Measurements from ENCODE around the gene EXOC7.

EXOC7 gene

DNA sequence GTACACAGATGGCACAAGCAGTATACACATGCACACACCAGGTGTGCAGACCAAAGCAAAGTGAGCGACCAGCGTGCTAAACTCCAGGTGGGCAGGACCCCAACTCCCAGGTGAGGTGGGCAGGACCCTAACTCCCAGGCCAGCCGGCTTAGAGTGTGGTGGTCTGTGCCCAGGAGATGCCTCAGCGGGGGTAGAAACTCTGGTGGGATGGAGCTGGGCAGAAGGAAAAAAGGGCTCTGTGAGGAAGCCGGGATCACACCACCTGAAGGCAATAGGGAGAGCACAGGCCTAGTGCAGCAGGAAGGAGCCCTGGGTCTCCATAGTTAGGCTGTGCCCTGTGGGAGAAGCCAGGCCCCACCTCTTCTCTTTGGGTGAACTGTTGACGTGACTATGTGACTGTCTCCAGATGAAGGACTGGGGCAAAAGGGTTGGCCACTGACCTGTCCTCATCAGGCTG lies 39.0 kb upstream of the EXOC7 start:
- no peak overlapping the region for H3K18ac ChIP-seq (ENCODE audit: low read depth in 1 of 2, low read length in 2 of 2)
- no peak overlapping the region for H4K8ac ChIP-seq (ENCODE audit: low read length)
- 73% methylated on average over 6 of the region's 6 CpGs for WGBS
- H3K4me2 ChIP-seq (ENCODE audit: low read length, poor library complexity, severe bottlenecking): no peak overlapping the region
- H3K36me3 ChIP-seq (ENCODE audit: control insufficient read depth in 1 of 2, insufficient read depth in 2 of 2, low read depth in 1 of 2, low read length in 2 of 2): peaks cover 0 to 18% of the 10 kb centered on the region in 2 experiments
- H3K79me1 ChIP-seq (replicated peaks; ENCODE audit: low read length, poor library complexity, severe bottlenecking): no peaks in the 10 kb centered on the region
- H4K91ac ChIP-seq (ENCODE audit: low read length): no peak overlapping the region
- H3K14ac ChIP-seq (ENCODE audit: low read length in 2 of 2): no peak overlapping the region
- no peak overlapping the region for H2BK120ac ChIP-seq (ENCODE audit: low read depth, low read length)
- H3K9me3 ChIP-seq (ENCODE audit: control insufficient read depth, low read length): no peaks in the 10 kb centered on the region
- peaks cover 3 to 69% of the 10 kb centered on the region in 2 experiments for H3K27me3 ChIP-seq (ENCODE audit: control insufficient read depth in 1 of 2, insufficient read depth in 1 of 2, low read length in 2 of 2)
- no peak overlapping the region for H2AFZ ChIP-seq (ENCODE audit: low read depth, low read length)
- H3K23ac ChIP-seq (ENCODE audit: low read length in 2 of 2): no peak overlapping the region
- H2AK5ac ChIP-seq (ENCODE audit: low read length, severe bottlenecking): peak overlapping the region; percentile 43
- H3K4me3 ChIP-seq (ENCODE audit: insufficient read depth in 1 of 2, low read depth in 1 of 2, low read length in 2 of 2): no peak overlapping the region
- H2BK15ac ChIP-seq (ENCODE audit: low read depth, poor library complexity, severe bottlenecking): no peak overlapping the region
- no peak for DNase-seq
- no peak overlapping the region for H2BK5ac ChIP-seq (ENCODE audit: low read depth, low read length, poor library complexity, severe bottlenecking)
- no peak overlapping the region for H2BK12ac ChIP-seq (ENCODE audit: low read length in 2 of 2)
- H3K27ac ChIP-seq (ENCODE audit: low read length, poor library complexity, severe bottlenecking): no peak overlapping the region
- H3K9ac ChIP-seq (ENCODE audit: low read length): no peak overlapping the region
- peaks cover 69% of the 10 kb centered on the region for H3K4me1 ChIP-seq (ENCODE audit: control insufficient read depth, insufficient read depth, low read depth, low read length)
- H3K4ac ChIP-seq (ENCODE audit: low read depth in 1 of 2, low read length in 2 of 2): no peak overlapping the region

DNA sequence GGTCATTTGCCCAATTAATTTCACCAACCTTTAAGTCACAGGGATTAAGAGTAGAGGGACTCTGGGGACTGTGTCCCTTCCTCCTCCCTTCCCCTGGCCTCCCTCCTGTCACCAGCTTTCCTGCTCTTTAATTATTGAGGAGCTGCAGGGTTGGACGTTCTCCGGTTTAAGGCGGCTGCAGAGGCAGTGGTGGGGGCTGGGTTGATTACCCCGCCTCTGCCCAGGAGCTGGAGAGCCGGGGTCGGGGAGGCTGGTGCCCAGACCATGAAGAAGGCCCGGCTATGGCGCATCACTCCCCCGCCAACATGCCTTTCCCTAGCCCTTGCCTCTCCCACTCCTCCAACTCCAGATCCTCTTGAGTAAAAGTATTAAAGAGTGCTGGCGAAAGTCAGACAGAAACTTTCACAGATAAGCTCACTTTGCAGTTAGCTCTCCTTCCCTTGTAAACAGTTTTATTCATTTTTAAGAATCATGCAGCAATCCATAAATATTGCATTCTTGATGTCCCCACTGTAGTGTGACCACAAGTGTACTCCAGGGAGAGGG lies 38.5 kb upstream of the EXOC7 start:
- WGBS: 58% methylated on average over 5 of the region's 10 CpGs
- peaks cover 3 to 74% of the 10 kb centered on the region in 2 experiments for H3K27me3 ChIP-seq (ENCODE audit: control insufficient read depth in 1 of 2, insufficient read depth in 1 of 2, low read length in 2 of 2)
- H3K4ac ChIP-seq (ENCODE audit: low read depth in 1 of 2, low read length in 2 of 2): no peak overlapping the region

DNA sequence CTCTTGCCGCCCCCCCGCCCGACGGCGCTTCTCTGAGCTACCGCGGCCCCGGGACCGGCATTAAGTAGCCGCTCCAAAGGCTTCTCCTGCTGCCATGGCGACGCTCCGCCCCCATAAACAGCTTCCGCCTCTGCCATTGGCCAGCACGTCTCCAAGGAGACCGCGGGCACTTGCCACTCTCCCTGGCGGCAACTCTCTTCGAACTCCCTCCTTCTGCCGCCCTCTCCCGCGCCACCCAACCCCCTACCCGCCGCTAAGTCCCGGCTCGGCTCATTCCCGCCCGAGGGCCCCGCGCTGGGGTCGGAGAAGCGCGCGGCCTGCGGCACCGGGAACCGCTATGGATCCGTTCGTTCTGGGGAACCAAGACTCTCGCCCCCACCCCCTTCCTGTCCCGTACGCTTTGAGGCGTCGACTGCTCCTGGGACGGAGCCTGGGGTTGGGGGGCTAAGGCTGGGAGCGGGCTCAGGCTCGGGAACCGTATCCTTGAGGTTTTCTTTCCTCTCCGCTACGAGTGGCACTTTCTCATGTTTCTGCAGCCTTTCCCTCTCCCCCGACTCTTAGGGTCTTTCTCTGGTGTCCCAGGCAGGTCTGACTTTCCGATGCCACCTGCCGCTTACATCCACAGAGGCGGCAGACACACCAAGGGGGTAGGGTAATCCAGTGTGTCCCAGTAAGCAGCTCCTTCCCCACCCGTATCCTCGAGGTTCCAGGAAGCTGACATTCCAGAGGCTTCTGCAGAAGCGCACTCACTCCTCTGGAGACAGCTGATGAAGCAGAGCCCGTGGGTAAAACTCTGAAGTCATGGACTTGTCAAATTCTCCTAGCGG lies 37.8 kb upstream of the EXOC7 start, which contains the start of gene FOXJ1:
TSS of gene FOXJ1 (minus strand) at position 34 of the 827 bp plus-strand sequence. CDS start 850 bp downstream, outside the sequence.
- Histone ChIP-seq H3K23ac (ENCODE audit: low read length in 2 of 2) (peak within 1 kb of the TSS in 1 of 2 experiments; percentile 34), H3K79me1 (replicated peaks; ENCODE audit: low read length, poor library complexity, severe bottlenecking) (no peaks in the 10 kb centered on the region)
- WGBS: under 1% methylated on average over 43 of the region's 59 CpGs

More for the DNA sequence above, 38.5 kb upstream of the EXOC7 start:
- no peak overlapping the region for H2BK15ac ChIP-seq (ENCODE audit: low read depth, poor library complexity, severe bottlenecking)
- peak overlapping the region; percentile 14 for H3K4me2 ChIP-seq (ENCODE audit: low read length, poor library complexity, severe bottlenecking)
- no peak overlapping the region for H3K23ac ChIP-seq (ENCODE audit: low read length in 2 of 2)
- no peaks in the 10 kb centered on the region for H3K9me3 ChIP-seq (ENCODE audit: control insufficient read depth, low read length)
- no peak for DNase-seq
- H3K4me3 ChIP-seq (ENCODE audit: insufficient read depth in 1 of 2, low read depth in 1 of 2, low read length in 2 of 2): no peak overlapping the region
- H3K36me3 ChIP-seq (ENCODE audit: control insufficient read depth in 1 of 2, insufficient read depth in 2 of 2, low read depth in 1 of 2, low read length in 2 of 2): peaks cover 0 to 18% of the 10 kb centered on the region in 2 experiments
- peak overlapping the region; percentile 58 for H2BK5ac ChIP-seq (ENCODE audit: low read depth, low read length, poor library complexity, severe bottlenecking)
- H3K27ac ChIP-seq (ENCODE audit: low read length, poor library complexity, severe bottlenecking): no peak overlapping the region
- H3K18ac ChIP-seq (ENCODE audit: low read depth in 1 of 2, low read length in 2 of 2): no peak overlapping the region
- no peaks in the 10 kb centered on the region for H3K79me1 ChIP-seq (replicated peaks; ENCODE audit: low read length, poor library complexity, severe bottlenecking)
- H2AK5ac ChIP-seq (ENCODE audit: low read length, severe bottlenecking): peak overlapping the region; percentile 43
- H4K91ac ChIP-seq (ENCODE audit: low read length): no peak overlapping the region
- no peak overlapping the region for H2BK120ac ChIP-seq (ENCODE audit: low read depth, low read length)
- no peak overlapping the region for H4K8ac ChIP-seq (ENCODE audit: low read length)
- no peak overlapping the region for H3K9ac ChIP-seq (ENCODE audit: low read length)
- peaks cover 72% of the 10 kb centered on the region for H3K4me1 ChIP-seq (ENCODE audit: control insufficient read depth, insufficient read depth, low read depth, low read length)
- H3K14ac ChIP-seq (ENCODE audit: low read length in 2 of 2): no peak overlapping the region
- no peak overlapping the region for H2BK12ac ChIP-seq (ENCODE audit: low read length in 2 of 2)
- H2AFZ ChIP-seq (ENCODE audit: low read depth, low read length): no peak overlapping the region

DNA sequence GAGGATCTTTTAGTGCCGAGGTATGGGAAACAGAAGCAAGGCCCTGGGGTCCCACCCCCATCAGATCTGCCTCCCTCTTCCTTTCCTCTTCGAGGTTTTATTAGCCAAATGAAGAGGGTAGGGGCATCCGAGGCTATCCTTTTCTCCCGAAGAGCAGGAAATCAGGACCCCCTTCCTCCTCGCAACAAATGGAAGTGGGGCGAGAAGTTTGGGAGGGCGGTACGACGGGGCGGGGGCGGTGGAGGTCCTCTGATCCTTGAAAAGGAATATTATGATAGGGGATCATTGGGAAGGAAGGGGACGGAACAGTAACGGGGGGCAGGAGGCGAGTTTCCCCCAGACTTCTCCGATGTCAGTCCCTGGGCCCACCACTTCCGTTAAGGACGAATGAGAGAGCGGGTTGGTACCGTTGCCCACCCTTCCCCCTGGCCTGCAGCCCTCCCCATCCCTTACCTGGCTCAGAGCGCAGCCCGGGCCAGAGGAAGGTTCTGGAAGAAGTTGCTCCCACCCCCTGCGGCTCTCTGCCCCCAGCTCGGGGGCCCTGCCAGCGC lies 37.1 kb upstream of the EXOC7 start:
- Histone ChIP-seq H2AK5ac (ENCODE audit: low read length, severe bottlenecking) (no peak overlapping the region), H2BK5ac (ENCODE audit: low read depth, low read length, poor library complexity, severe bottlenecking) (no peak overlapping the region), H3K9me3 (ENCODE audit: control insufficient read depth, low read length) (no peaks in the 10 kb centered on the region), H2BK120ac (ENCODE audit: low read depth, low read length) (no peak overlapping the region), H3K14ac (ENCODE audit: low read length in 2 of 2) (no peak overlapping the region), H3K4me1 (ENCODE audit: control insufficient read depth, insufficient read depth, low read depth, low read length) (peaks cover 74% of the 10 kb centered on the region), H2AFZ (ENCODE audit: low read depth, low read length) (no peak overlapping the region), H2BK15ac (ENCODE audit: low read depth, poor library complexity, severe bottlenecking) (no peak overlapping the region), H3K4me3 (ENCODE audit: insufficient read depth in 1 of 2, low read depth in 1 of 2, low read length in 2 of 2) (peak overlapping the region in 1 of 2 experiments; percentile 77), H3K27ac (ENCODE audit: low read length, poor library complexity, severe bottlenecking) (no peak overlapping the region), H3K4ac (ENCODE audit: low read depth in 1 of 2, low read length in 2 of 2) (no peak overlapping the region), H3K36me3 (ENCODE audit: control insufficient read depth in 1 of 2, insufficient read depth in 2 of 2, low read depth in 1 of 2, low read length in 2 of 2) (peaks cover 0 to 10% of the 10 kb centered on the region in 2 experiments), H3K9ac (ENCODE audit: low read length) (no peak overlapping the region), H3K27me3 (ENCODE audit: control insufficient read depth in 1 of 2, insufficient read depth in 1 of 2, low read length in 2 of 2) (peaks cover 3 to 88% of the 10 kb centered on the region in 2 experiments), H2BK12ac (ENCODE audit: low read length in 2 of 2) (no peak overlapping the region), H3K23ac (ENCODE audit: low read length in 2 of 2) (no peak overlapping the region), H4K8ac (ENCODE audit: low read length) (no peak overlapping the region), H3K18ac (ENCODE audit: low read depth in 1 of 2, low read length in 2 of 2) (no peak overlapping the region), H3K79me1 (replicated peaks; ENCODE audit: low read length, poor library complexity, severe bottlenecking) (no peaks in the 10 kb centered on the region), H3K4me2 (ENCODE audit: low read length, poor library complexity, severe bottlenecking) (peak overlapping the region; percentile 95), H4K91ac (ENCODE audit: low read length) (no peak overlapping the region)
- no peak for DNase-seq
- WGBS: 0% methylated on average over 13 of the region's 24 CpGs

More for the DNA sequence above, 37.8 kb upstream of the EXOC7 start, which contains the start of gene FOXJ1:
- Histone ChIP-seq H3K4me2 (ENCODE audit: low read length, poor library complexity, severe bottlenecking) (peak within 1 kb of the TSS; percentile 95), H2BK12ac (ENCODE audit: low read length in 2 of 2) (no peak within 1 kb of the TSS), H2BK120ac (ENCODE audit: low read depth, low read length) (no peak within 1 kb of the TSS), H3K18ac (ENCODE audit: low read depth in 1 of 2, low read length in 2 of 2) (peak within 1 kb of the TSS in 1 of 2 experiments; percentile 11), H2BK5ac (ENCODE audit: low read depth, low read length, poor library complexity, severe bottlenecking) (peak within 1 kb of the TSS; percentile 58), H2AFZ (ENCODE audit: low read depth, low read length) (peak within 1 kb of the TSS; percentile 36), H4K91ac (ENCODE audit: low read length) (no peak within 1 kb of the TSS), H3K4ac (ENCODE audit: low read depth in 1 of 2, low read length in 2 of 2) (no peak within 1 kb of the TSS), H2BK15ac (ENCODE audit: low read depth, poor library complexity, severe bottlenecking) (no peak within 1 kb of the TSS), H3K9me3 (ENCODE audit: control insufficient read depth, low read length) (no peaks in the 10 kb centered on the region), H3K36me3 (ENCODE audit: control insufficient read depth in 1 of 2, insufficient read depth in 2 of 2, low read depth in 1 of 2, low read length in 2 of 2) (peaks cover 0 to 15% of the 10 kb centered on the region in 2 experiments), H3K4me3 (ENCODE audit: insufficient read depth in 1 of 2, low read depth in 1 of 2, low read length in 2 of 2) (peak within 1 kb of the TSS; percentile 58 to 77), H2AK5ac (ENCODE audit: low read length, severe bottlenecking) (peak within 1 kb of the TSS; percentile 41), H3K14ac (ENCODE audit: low read length in 2 of 2) (peak within 1 kb of the TSS in 1 of 2 experiments; percentile 37), H3K4me1 (ENCODE audit: control insufficient read depth, insufficient read depth, low read depth, low read length) (peaks cover 77% of the 10 kb centered on the region), H3K27me3 (ENCODE audit: control insufficient read depth in 1 of 2, insufficient read depth in 1 of 2, low read length in 2 of 2) (peaks cover 3 to 81% of the 10 kb centered on the region in 2 experiments), H4K8ac (ENCODE audit: low read length) (no peak within 1 kb of the TSS), H3K9ac (ENCODE audit: low read length) (peak within 1 kb of the TSS; percentile 58), H3K27ac (ENCODE audit: low read length, poor library complexity, severe bottlenecking) (peak within 1 kb of the TSS; percentile 16)
- peak; percentile 90 for DNase-seq

Measured in mesenchymal stem cell (in vitro differentiated cells and primary cell).